C4-2B (cell line): Measurements from ENCODE around the gene HOXB7.

Source experiments
- H3K27ac ChIP-seq: fragments of 450-650 bp; 2 replicates; pipeline ENCODE4 v1.5.1; 2017
- ZFX ChIP-seq: fragments of 450-650 bp; IDR thresholded peaks from 2 replicates; pipeline ENCODE4 v1.6.1; 2017
- TF ChIP-seq, protein P1 (sequence below): fragments of 450-650 bp; conservative IDR thresholded peaks from 2 replicates; pipeline ENCODE4 v1.5.1; 2017; ENCODE audit warnings: mild to moderate bottlenecking

HOXB7 gene

GRCh38 chr17:48592577-48592976, 18.2 kb downstream of the HOXB7 start:
- TF ChIP-seq ZFX: no peak
- TF ChIP-seq, protein P1, sequence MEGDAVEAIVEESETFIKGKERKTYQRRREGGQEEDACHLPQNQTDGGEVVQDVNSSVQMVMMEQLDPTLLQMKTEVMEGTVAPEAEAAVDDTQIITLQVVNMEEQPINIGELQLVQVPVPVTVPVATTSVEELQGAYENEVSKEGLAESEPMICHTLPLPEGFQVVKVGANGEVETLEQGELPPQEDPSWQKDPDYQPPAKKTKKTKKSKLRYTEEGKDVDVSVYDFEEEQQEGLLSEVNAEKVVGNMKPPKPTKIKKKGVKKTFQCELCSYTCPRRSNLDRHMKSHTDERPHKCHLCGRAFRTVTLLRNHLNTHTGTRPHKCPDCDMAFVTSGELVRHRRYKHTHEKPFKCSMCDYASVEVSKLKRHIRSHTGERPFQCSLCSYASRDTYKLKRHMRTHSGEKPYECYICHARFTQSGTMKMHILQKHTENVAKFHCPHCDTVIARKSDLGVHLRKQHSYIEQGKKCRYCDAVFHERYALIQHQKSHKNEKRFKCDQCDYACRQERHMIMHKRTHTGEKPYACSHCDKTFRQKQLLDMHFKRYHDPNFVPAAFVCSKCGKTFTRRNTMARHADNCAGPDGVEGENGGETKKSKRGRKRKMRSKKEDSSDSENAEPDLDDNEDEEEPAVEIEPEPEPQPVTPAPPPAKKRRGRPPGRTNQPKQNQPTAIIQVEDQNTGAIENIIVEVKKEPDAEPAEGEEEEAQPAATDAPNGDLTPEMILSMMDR: no peak
- H3K27ac ChIP-seq: no peak overlapping the region

DNA sequence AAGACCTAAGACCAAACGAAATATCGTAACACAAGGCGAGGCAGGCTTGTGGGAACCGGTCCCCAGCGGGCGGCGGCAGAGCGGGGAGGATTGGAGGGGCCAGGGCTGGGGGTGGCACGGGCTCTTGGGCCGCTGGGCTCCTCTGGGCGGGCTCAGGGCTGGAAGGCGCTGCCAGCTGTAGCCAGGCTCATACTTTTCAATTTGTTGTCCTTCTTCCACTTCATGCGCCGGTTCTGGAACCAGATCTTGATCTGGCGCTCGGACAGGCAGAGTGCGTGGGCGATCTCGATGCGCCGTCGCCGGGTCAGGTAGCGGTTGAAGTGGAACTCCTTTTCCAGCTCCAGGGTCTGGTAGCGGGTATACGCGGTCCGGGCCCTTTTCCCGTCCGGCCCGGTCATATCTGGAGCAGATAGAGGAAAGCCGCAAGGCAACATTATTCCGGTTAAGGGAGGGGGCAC, 18.7 kb downstream of the HOXB7 start:
- TF ChIP-seq ZFX: no peak
- TF ChIP-seq, protein P1: no peak
- H3K27ac ChIP-seq: no peak overlapping the region

DNA sequence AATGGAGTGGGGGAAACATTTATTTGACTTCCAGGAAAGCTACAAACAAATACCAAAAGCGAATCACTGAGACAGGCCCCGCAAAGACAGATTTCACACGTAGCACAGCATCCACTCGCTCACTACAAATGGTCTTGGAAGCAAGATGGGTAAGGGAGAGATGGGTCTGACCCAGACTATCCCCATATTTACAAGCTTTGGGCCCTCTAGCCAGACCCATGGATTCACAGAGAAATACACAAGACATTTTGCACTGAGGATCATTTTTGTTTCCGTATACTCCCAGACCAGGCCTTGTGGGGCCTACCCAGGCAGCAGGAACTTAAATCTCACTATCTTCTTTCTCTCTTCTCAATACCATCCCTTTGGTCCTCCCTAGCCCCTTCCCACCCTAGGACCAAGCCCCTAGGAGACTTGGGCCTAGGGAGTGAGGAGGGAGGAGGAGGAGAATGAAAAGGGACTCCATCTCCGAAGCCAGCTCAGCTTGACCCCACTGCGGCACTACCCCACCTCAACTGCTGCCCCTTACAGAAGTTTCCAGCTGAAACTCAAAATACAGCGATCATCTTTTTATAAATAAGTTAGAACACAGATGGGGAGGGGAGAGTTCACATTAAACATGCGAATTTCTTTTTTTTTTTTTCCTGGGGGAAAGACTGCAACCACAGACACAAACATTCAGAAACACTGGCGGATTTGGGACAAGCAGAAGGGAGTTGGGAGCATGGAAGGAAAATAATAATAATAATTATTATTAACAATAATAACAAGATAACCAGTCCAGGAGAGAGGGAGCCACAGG, 19.4 kb downstream of the HOXB7 start:
- no peak for TF ChIP-seq ZFX
- TF ChIP-seq, protein P1: no peak
- no peak overlapping the region for H3K27ac ChIP-seq

GRCh38 chr17:48590607-48591161, 20.1 kb downstream of the HOXB7 start:
- TF ChIP-seq, protein P1: no peak
- TF ChIP-seq ZFX: no peak
- no peak overlapping the region for H3K27ac ChIP-seq

- no peak for TF ChIP-seq ZFX
- TF ChIP-seq, protein P1: no peak
- no peak within 1 kb of the TSS for H3K27ac ChIP-seq
Observed at GRCh38 chr17:48589831-48590606, 20.8 kb downstream of the HOXB7 start, which contains the start of gene HOXB3. HOXB3 (minus strand) TSS chr17:48590241; CDS start chr17:48552474, 37,767 bp downstream.

GRCh38 chr17:48589060-48589830, 21.6 kb downstream of the HOXB7 start:
- H3K27ac ChIP-seq: no peak overlapping the region
- TF ChIP-seq ZFX: no peak
- TF ChIP-seq, protein P1: no peak
